HG03175 (cell line): ENCODE results near the gene CCL5.
A peak's percentile ranks its signal among the peaks of the same experiment; 100 is the strongest.

Source experiments
- ATAC-seq: cut with Tn5 transposase; IDR thresholded peaks from one replicate; pipeline ENCODE4 v1.9.1; 2021; ENCODE audit warnings: mild to moderate bottlenecking, moderate library complexity; ENCODE audit not compliant: unreplicated experiment

Gene CCL5

GRCh38 chr17:35879773-35880654 lies at the start of gene CCL5:
Gene CCL5, minus strand, starts transcription at chr17:35880360.
- ATAC-seq = peak; percentile 84

- ATAC-seq = no peak
These were observed 47.6 kb upstream of the CCL5 start for GRCh38 chr17:35927714-35928113.

GRCh38 chr17:35923609-35924114 lies 43.5 kb upstream of the CCL5 start:
- ATAC-seq = no peak

- no peak for ATAC-seq
These were observed 40.1 kb upstream of the CCL5 start for GRCh38 chr17:35920229-35920628.

- no peak for ATAC-seq
These were observed 38.5 kb upstream of the CCL5 start for GRCh38 chr17:35918665-35919064.

- no peak for ATAC-seq
These were observed 37.5 kb upstream of the CCL5 start for GRCh38 chr17:35917519-35918213.

GRCh38 chr17:35915153-35915964 lies 35.2 kb upstream of the CCL5 start:
- ATAC-seq = no peak

- ATAC-seq = no peak
These were observed 34.2 kb upstream of the CCL5 start for GRCh38 chr17:35914354-35914753.

GRCh38 chr17:35913609-35914008 lies 33.4 kb upstream of the CCL5 start:
- no peak for ATAC-seq

- no peak for ATAC-seq
These were observed 32.8 kb upstream of the CCL5 start for GRCh38 chr17:35912942-35913341.

- ATAC-seq = no peak
These were observed 32.3 kb upstream of the CCL5 start for GRCh38 chr17:35912339-35912912.

GRCh38 chr17:35909408-35909807 lies 29.2 kb upstream of the CCL5 start:
- ATAC-seq = no peak

- ATAC-seq = no peak
These were observed 27.5 kb upstream of the CCL5 start for GRCh38 chr17:35907691-35908090.

- no peak for ATAC-seq
These were observed 26.9 kb upstream of the CCL5 start for GRCh38 chr17:35906926-35907637.

- no peak for ATAC-seq
These were observed 26.2 kb upstream of the CCL5 start for GRCh38 chr17:35906191-35906925.

- ATAC-seq = no peak
These were observed 23.3 kb upstream of the CCL5 start for GRCh38 chr17:35903451-35903850.

GRCh38 chr17:35901631-35902175 lies 21.5 kb upstream of the CCL5 start:
- no peak for ATAC-seq

- ATAC-seq = no peak
These were observed 20.7 kb upstream of the CCL5 start for GRCh38 chr17:35900708-35901480.
